Activated CD4-positive, CD25-positive, alpha-beta regulatory T cell treated with anti-CD3 and anti-CD28 coated beads, Interleukin-2, amount 50 U/mL, for 72 hours (primary cell): ENCODE measurements around the gene SOWAHA.
A peak's percentile ranks its signal among the peaks of the same experiment; 100 is the strongest.

Source experiments
- DNase-seq: peaks from one replicate; pipeline ENCODE4 v3.0.0; 2021

The SOWAHA gene

GRCh38 chr5:132810605-132811004, 2.5 kb upstream of the SOWAHA start:
- DNase-seq: no peak

DNA sequence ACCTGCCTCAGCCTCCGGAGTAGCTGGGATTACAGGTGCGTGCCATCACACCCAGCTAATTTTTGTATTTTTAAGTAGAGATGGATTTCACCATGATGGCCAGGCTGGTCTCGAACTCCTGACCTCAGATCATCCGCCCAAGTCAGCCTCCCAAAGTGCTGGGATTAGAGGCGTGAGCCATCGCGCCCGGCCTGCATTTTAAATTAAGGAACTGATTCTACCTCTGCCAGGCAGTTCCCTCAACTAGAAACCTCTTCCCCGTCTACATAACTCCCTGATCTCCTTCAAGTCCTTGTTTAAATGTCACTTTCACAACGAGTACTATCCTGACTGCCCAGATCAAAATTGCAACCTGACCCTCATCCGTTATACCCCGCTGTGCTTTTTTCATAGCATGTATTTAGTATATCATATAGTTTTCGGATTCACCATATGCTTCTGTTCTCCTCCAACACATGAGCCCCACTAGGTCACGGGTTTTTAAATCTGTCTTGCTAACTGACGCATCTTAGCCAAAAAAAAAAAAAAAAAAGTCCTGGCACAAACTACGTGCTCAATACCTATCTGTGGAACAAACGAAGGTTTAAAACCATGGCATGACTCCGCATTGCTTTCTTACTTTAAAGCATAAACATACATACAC, 858 bp upstream of the SOWAHA start:
- DNase-seq: no peak

GRCh38 chr5:132813599-132814502, 749 bp downstream of the SOWAHA start:
- no peak for DNase-seq

DNA sequence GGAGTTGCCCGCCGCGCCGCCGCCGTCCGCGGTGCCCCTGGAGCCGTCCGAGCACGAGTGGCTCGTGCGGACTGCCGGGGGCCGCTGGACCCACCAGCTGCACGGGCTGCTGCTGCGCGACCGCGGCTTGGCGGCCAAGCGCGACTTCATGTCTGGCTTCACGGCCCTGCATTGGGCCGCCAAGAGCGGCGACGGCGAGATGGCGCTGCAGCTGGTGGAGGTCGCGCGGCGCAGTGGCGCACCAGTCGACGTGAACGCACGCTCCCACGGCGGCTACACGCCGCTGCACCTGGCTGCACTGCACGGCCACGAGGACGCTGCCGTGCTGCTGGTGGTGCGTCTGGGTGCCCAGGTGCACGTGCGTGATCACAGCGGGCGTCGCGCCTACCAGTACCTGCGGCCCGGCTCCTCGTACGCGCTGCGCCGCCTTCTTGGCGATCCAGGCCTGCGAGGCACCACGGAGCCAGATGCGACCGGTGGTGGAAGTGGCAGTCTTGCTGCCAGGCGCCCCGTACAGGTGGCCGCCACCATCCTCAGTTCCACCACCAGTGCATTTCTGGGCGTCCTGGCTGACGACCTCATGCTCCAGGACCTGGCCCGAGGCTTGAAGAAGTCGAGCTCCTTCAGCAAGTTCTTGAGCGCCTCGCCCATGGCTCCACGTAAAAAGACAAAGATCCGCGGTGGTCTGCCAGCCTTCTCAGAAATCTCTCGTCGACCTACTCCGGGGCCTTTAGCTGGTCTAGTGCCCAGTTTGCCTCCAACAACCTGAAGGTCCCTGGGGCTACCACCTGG, 1.6 kb downstream of the SOWAHA start:
- no peak for DNase-seq

GRCh38 chr5:132815454-132815853, 2.4 kb downstream of the SOWAHA start:
- DNase-seq: no peak

DNA sequence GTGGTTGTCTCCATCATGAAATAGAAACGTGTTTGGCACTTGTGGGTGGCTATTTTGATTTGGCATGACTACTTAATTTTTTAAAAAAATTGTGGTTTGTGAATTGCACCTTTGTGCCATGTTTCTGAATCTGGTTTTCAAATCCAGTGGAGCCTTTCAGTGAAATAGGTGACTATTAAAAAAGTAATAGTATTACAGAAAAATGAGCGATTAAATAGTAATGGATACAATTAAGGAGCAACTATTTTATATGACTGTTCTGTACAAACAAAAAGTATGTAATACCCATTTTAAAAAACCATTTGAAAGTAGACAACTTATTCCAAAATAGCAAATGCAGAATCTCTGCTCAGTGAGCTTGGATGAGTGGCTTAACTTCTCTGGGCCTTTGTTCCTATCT, 3.0 kb downstream of the SOWAHA start:
- no peak for DNase-seq

DNA sequence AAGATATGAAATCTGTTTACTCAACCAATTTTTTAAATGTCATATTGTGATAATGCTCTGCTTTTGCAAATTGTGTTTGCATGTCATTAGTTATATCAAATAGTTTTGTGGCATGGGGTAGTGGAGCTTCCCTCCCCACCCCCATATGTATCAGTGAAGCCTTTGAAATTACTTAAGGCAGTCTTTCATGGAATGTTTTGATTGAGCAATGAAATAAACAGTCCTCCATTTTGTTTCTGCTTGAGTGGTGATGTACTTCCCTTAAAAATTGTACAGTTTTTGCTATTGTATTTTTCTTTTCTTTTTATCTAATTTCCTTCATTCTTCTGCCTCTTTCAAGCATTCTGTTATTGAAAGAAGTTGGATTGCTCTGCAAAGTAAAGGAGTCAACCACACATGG, 3.5 kb downstream of the SOWAHA start:
- DNase-seq: no peak

DNA sequence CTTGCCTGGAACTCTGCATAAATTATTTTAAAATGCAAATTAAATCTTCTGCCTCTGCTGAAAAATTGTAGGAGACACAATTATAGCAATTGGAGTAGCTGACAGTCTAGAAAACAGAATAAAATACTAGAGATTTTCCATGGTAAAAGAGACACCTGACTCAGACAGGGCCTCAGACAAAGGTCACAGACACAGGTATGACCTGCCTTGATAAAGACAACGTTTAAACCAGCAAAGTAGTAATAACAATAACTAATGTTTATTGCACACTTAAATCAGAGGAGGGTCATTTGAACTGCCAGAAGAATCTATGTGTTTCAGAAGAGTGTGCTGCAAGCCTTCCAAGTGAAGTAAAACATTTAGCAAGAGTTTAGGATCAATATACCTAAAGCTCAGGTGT, 3.9 kb downstream of the SOWAHA start:
- DNase-seq: no peak

- DNase-seq: no peak
Observed at GRCh38 chr5:132819468-132819867, 6.4 kb downstream of the SOWAHA start.

- peak; percentile 89 for DNase-seq
Observed at GRCh38 chr5:132820162-132820754, 7.2 kb downstream of the SOWAHA start.

DNA sequence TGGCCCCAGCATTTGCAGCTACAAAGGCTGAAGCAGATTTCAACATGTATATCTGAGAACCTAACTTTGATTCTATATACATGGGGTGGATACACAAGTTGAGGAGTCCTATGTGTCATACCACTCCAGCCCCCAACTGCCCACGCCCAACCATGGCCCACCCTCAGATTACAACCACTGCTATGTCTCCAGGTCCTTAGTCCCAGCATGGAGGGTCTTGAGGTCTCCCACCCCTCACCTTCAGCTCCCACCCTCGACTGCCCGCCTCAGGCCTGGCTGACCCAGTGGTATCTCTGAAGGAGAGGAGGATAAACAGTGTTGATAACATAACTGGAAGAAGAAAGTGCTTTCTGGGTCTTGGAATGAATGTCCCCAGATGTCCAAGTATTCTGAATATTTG, 8.2 kb downstream of the SOWAHA start:
- no peak for DNase-seq

- DNase-seq: no peak
Observed at GRCh38 chr5:132821791-132822190, 8.7 kb downstream of the SOWAHA start.

DNA sequence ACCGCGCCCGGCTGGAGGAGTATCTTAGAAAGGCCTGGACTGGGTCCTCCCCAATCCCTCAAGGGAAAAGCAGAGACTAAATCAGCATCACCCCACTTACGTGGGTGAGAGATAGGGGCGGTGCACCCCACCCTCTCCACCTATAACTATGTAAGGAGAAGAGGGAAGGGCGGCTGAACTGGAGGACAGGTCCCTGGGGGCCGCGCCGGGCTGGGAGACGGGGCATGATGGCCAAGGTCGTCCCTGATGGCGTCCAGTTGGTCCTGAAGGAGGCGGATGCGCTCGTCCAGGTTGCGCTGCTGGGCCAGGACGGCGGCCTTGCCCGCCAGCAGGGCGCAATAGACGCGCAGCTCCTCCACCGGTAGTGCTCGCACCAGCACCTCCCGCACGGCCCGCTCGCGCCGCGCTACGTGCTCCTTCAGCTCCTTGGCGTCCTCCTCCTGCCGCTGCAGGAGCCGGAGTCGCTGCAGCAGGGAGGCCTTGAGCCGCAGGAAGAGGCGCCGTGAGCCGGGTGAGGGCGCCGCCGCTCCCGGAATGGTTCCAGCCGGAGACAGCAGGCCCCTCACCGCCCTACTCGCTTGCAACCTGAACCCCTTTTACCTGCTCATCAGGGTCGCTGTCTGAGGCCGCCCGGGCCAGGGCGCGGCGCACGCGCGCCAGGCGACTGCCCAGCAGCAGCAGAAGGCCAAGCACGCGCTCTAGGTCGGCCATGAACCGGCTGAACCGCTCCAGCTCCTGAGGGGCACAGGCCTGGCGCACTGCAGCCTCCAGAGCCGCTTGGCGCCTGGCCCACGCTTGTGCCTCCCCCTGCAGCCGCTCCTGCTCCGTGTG, 9.8 kb downstream of the SOWAHA start:
- no peak for DNase-seq

- no peak for DNase-seq
Observed at GRCh38 chr5:132823481-132824050, 10.5 kb downstream of the SOWAHA start.

- no peak for DNase-seq
Observed at GRCh38 chr5:132824426-132824825, 11.3 kb downstream of the SOWAHA start.

DNA sequence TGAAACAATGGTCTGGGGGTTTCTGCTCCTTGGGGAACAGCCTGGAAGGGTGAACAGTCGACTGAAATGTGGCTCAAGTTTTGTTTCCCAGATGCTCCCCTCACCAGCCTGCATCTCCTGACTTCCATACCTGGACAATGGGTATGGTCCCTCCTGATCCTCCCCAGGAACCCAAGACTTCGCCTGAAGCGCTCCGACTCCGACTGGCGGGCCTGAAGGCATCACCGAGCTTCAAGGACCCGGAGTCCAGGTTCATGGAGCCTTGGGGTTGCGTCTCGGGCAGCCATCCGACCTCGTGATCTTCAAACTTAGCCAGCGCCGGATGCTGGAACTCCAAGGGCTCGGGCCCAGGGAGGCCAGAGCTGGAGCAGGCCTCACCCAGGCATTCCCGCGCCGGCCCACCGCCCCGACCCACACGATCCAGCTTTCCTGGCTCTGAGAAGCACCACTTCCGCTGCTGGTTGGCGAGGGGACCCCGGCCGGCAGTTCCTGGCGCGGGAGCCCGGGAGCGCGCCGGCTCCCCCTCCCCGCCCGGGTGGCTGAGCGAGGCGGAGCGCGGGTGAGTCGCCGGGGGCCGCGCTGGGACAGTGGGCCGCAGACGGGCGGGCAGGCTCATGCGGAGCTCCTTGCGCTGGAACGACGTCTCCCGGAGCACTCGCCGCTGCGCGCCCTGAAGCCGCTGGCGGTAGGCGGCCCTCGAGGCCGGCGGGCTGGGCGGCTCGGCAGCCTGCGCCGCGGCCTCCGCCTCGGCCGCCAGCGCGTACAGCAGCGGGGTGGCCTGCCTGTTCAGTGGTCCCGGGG, 12.1 kb downstream of the SOWAHA start:
- DNase-seq: no peak

DNA sequence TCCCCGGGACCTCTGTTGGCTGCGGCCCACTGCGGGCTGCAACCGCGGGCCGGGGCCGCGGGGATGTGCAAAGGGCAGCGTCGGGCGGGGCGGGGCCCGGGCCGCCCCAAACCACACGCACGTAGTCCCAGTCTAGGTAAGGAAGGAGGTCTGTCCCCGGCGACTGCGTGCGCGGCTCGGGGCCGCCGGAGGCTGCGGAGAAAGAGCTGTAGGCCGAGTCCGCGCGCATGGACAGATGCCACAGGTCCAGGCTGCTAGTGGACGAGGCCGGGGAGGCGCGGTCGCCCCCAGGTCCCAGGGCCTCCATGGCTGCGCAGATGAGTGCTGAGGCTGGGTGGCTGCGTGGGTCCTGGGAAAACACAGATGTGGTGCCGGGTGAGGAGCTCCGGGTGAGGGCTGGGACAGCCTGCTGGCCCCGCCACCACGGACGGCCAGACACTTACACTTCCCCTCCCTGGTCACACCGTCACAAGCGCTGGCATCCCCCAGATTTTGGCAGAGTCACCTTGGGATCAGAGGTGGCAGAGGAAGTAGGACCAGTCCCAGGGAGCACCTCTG, 12.8 kb downstream of the SOWAHA start:
- DNase-seq: no peak

DNA sequence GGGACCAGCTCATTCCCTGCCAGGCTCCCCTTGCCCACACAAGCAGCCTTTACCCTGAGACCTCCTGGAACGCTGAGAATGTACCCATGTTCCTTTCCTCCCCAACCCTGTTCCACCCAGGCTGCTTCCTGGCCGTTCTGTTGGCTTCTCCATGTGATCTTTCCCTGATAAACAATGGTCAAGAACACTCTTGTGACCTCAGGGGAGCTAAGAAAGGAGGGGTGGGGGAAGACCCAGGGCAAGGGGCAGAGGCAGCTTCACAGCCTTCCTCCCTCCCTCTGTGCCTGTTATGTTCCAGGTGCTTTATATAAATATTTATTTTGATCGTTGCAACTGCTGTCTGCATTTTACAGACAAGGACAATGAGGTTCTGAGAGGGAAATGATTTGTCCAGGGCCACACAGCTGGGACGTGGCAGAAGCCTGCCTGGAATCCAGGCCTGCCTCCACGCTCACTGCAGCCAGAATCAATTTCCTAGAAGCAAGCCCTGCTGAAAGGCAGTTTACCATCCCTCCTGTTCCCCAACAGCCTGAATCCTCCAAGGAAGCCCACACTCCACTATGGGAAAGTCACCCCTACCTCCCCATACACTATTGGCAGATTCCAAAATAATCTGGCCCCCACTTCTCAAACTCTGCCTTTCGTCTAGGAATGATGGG, 13.5 kb downstream of the SOWAHA start:
- DNase-seq: no peak

- no peak for DNase-seq
Observed at GRCh38 chr5:132827943-132828673, 15.0 kb downstream of the SOWAHA start.
